ENCODE measurements around the gene GPD1. TPM values are rescaled to one million over a fixed set of nuclear protein-coding genes. Genes with fewer than 3 reads are reported as not detected.

The GPD1 gene
- total RNA-seq, 6 experiments from 2014 or later = 43.6 to 210 (median 110) TPM

DNA sequence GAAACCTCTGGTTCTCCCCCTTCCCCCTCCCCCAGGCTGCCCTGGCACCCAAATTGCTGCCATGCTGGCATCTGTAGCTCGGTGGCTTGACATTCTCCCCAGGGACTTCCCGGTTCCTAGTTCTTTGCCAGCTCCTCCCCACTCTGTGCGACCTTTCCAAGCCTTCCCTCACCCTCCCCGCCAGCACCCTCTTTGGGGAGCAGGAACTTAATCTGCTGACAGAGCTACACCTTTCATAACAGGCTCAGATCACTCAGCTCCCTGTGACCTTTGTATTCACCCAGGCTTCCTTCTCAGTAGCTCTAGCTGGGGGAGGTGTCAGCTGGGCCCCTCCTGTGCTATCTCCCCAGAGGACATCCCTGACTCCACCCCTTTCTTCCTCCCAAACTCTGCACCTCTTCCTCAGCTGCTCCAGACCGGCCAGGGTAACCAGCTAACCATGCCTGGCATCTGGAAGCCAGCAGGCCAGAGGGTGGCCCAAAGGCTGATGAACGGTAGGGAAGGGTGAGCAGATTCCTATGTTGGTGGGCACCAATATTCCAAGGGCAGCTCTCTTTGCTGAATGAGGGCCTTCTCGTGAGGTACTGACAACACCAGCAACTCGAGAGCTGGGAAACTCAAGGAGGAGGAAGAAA lies 6.4 kb downstream of the GPD1 start:
- ATAC-seq = peak; percentile 38 to 54 (median 44)
- intact Hi-C loops (cut with DNase I) = no loop called here
- 6% methylated on average over 8 of the region's 8 CpGs for WGBS (ENCODE audit: insufficient coverage, low coverage, low lambda C conversion rate, missing lambda C conversion rate)

DNA sequence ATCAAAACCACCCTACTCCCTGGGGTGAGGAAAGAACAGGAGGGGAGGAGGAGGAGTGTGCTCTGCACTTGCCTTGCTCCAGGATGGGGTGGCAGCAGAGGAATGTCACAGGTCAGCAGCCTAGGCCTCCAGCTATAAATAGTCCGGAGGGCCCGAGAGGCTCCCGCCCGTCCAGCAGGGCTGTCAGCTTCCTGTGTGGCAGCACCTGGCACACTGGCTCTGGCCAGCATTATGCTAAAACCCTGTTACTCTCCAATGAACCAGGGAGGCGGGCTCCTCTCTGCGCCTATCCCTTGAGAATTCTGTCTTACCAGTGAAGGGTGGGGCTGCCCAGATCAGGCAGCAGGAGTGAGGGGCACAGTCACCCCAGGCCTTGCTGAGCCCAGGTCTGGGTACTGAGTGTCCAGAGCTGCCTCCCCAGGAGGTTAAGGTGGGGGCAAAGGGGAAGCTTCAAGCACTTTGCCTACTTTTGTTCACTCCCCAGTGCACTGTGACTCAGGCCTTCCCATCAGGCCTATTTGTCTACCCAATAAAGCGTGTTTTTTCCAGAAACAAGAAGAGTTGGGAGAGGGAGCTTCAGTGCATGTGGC lies 7.0 kb downstream of the GPD1 start:
- H3K4me3 ChIP-seq = peak overlapping the region; percentile 2 to 88 (median 34)
- 10% methylated on average over 2 of the region's 7 CpGs for WGBS (ENCODE audit: insufficient coverage, low coverage, low lambda C conversion rate, missing lambda C conversion rate)
- H3K36me3 ChIP-seq = peaks cover 0 to 17% (median 4%) of the 10 kb centered on the region in 4 donors
- peak; percentile 82 to 92 (median 89) for DNase-seq
- peak; percentile 41 to 53 (median 44) for ATAC-seq
- H3K27me3 ChIP-seq = no peaks in the 10 kb centered on the region
- H3K27ac ChIP-seq = peak overlapping the region; percentile 77 to 94 (median 78)
- H3K4me1 ChIP-seq = peaks cover 0 to 63% (median 21%) of the 10 kb centered on the region in 4 donors
- TF ChIP-seq POLR2A (IDR thresholded peaks at IDR 0.05) = peak; percentile 74
- TF ChIP-seq, protein P1, sequence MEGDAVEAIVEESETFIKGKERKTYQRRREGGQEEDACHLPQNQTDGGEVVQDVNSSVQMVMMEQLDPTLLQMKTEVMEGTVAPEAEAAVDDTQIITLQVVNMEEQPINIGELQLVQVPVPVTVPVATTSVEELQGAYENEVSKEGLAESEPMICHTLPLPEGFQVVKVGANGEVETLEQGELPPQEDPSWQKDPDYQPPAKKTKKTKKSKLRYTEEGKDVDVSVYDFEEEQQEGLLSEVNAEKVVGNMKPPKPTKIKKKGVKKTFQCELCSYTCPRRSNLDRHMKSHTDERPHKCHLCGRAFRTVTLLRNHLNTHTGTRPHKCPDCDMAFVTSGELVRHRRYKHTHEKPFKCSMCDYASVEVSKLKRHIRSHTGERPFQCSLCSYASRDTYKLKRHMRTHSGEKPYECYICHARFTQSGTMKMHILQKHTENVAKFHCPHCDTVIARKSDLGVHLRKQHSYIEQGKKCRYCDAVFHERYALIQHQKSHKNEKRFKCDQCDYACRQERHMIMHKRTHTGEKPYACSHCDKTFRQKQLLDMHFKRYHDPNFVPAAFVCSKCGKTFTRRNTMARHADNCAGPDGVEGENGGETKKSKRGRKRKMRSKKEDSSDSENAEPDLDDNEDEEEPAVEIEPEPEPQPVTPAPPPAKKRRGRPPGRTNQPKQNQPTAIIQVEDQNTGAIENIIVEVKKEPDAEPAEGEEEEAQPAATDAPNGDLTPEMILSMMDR (IDR thresholded peaks at IDR 0.05) = no peak
- intact Hi-C loops (cut with DNase I) = no loop called here
- no peaks in the 10 kb centered on the region for H3K9me3 ChIP-seq

More for the DNA sequence above, 6.4 kb downstream of the GPD1 start:
- H3K36me3 ChIP-seq = peaks cover 0 to 13% (median 4%) of the 10 kb centered on the region in 4 donors
- TF ChIP-seq, protein P1 (IDR thresholded peaks at IDR 0.05) = no peak
- no peak for TF ChIP-seq POLR2A (IDR thresholded peaks at IDR 0.05)
- H3K27me3 ChIP-seq = no peaks in the 10 kb centered on the region
- no peaks in the 10 kb centered on the region for H3K9me3 ChIP-seq
- peaks cover 0 to 69% (median 24%) of the 10 kb centered on the region in 4 donors for H3K4me1 ChIP-seq
- peak; percentile 78 to 93 (median 92) for DNase-seq
- peak overlapping the region in 2 of 3 donors; percentile 34 to 88 for H3K4me3 ChIP-seq
- peak overlapping the region; percentile 77 to 94 (median 78) for H3K27ac ChIP-seq

DNA sequence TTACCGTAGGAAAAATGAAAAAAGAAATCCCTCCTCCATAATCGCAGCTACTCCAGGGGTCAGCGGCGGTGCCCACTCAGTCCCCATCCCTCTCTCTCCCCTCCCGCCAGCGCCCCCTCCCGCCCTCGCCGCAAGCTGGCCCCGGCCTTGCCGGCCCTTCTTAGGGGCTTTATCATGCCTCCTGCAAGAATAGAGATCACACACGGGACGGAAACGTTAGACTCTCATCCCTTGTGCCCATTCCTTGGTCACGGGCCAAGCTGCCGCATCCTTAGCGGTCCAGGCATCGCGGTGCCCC lies 7.5 kb downstream of the GPD1 start:
- Histone ChIP-seq H3K4me3 (peak overlapping the region; percentile 2 to 88 (median 34)), H3K27ac (peak overlapping the region; percentile 77 to 94 (median 78)), H3K4me1 (peaks cover 0 to 58% (median 20%) of the 10 kb centered on the region in 4 donors), H3K36me3 (peaks cover 0 to 17% (median 4%) of the 10 kb centered on the region in 4 donors), H3K27me3 (no peaks in the 10 kb centered on the region), H3K9me3 (no peaks in the 10 kb centered on the region)
- no peak for ATAC-seq
- TF ChIP-seq, protein P1 (IDR thresholded peaks at IDR 0.05) = no peak
- TF ChIP-seq POLR2A (IDR thresholded peaks at IDR 0.05) = no peak
- DNase-seq = no peak
- intact Hi-C loops (cut with DNase I) = no loop called here
- WGBS (ENCODE audit: insufficient coverage, low coverage, low lambda C conversion rate, missing lambda C conversion rate) = 0% methylated on average over 2 of the region's 19 CpGs

DNA sequence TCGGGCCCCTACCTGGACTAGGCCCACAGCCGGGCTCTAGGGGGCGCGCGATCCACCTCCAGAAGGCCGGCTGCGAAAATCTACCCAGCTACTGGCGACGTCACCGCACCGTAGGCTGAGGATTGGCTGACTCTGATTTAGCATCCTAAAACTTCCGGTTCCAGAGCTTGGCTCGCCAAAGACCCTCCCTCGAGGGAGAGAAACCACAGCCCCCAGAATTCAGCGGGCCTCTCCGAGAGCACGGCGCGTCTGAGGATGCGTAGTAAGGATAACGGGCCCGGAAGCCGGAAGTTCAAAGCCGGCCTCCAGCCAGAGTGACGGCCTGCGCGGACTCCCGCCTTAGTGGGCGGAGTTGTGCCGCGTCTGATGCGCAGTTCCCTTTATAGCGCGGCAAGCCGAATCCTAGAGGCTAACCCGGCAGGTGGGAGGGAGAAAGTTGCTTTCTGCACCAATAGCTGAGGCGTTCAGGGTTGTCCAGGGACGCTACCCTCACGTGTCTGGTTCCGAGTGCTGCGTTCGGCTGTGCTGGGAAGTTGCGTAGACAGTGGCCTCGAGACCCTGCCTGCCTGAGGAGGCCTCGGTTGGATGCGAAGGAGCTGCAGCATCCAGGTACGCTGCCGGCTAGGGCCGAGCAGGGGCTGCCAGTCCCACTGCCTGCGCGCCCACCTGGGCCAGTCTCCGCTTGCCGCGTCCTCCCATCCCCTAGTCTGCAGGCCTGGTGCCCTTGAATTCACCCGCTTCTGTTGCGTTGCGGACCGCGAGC lies 8.1 kb downstream of the GPD1 start, which contains the start of gene COX14:
COX14 (plus strand) TSS at position 544 of the 763 bp plus-strand sequence. CDS start 7,808 bp downstream, outside the sequence.
- WGBS (ENCODE audit: insufficient coverage, low coverage, low lambda C conversion rate, missing lambda C conversion rate) = 0% methylated on average over 16 of the region's 59 CpGs
- ATAC-seq (peak; percentile 78 to 87 (median 80)), DNase-seq (peak; percentile 98 to 99 (median 99))
- Histone ChIP-seq H3K27me3 (no peaks in the 10 kb centered on the region), H3K27ac (peak within 1 kb of the TSS; percentile 83 to 94 (median 87)), H3K36me3 (peaks cover 0 to 12% (median 4%) of the 10 kb centered on the region in 4 donors), H3K4me3 (peak within 1 kb of the TSS; percentile 69 to 96 (median 88)), H3K9me3 (no peaks in the 10 kb centered on the region), H3K4me1 (peaks cover 0 to 55% (median 18%) of the 10 kb centered on the region in 4 donors)
- peak; percentile 98 for TF ChIP-seq POLR2A (IDR thresholded peaks at IDR 0.05)
- TF ChIP-seq, protein P1 (IDR thresholded peaks at IDR 0.05) = peak; percentile 74 to 93 (median 90)
- intact Hi-C loops (cut with DNase I) = no loop called here

Data from right lobe of liver (tissue), 6 donors.